H54 (cell line): ENCODE data around the gene A2M.
A peak's percentile ranks its signal among the peaks of the same experiment; 100 is the strongest.

Experiments
- DNase-seq: peaks from one replicate; pipeline ENCODE4 v3.0.0; 2011; ENCODE audit warnings: low spot score, mixed read lengths; ENCODE audit not compliant: insufficient read length
- FAIRE-seq: peaks from 3 replicates; lab custom pipeline; 2011; peaks lifted over from hg19 to GRCh38; lab: Jason Lieb, UNC
- POLR2A ChIP-seq: IDR thresholded peaks from 2 replicates; pipeline ENCODE4 v1.6.1; 2011; ENCODE audit warnings: low read depth, mild to moderate bottlenecking, low read length

A2M gene

DNA sequence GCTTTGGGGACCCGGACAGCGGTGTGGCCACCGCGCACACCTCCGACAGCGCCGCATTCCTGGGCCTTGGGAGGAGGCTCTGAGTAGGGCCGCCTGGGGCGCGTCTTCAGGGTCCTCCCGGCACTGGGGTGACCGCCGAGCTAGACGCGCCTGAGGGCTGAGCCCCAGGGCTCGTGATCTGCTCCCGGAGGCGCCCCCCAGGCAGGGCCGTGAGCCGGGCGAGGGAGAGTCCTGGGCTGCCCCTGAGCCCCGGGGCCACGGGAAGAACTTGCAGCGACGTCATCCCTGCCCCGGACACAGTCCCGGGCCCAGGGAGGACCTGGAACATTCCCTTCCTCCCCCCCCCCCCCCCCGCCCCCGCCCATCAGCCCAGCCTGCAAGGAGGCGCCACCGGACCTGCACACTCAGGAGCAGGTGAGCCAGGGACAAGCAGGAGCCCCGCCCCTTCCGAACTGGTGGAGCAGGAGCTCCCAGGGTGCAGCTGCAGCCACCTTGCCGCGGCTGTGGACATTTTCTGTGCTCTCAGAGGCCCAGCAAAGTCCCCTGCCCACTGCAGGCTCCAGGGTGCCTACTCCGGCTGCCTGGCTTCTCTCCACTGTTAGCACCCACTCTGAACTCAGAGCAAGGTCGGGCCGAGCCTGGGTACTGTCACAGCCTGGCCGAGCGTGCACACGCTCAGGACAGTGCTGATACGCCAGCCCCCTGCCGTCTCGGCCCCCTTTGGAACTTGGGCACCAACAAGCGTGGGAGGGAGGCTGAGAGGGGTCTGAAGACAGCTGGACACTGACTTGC lies 50.7 kb downstream of the A2M start:
- DNase-seq (no peak), FAIRE-seq (no peak)
- no peak for TF ChIP-seq POLR2A

DNA sequence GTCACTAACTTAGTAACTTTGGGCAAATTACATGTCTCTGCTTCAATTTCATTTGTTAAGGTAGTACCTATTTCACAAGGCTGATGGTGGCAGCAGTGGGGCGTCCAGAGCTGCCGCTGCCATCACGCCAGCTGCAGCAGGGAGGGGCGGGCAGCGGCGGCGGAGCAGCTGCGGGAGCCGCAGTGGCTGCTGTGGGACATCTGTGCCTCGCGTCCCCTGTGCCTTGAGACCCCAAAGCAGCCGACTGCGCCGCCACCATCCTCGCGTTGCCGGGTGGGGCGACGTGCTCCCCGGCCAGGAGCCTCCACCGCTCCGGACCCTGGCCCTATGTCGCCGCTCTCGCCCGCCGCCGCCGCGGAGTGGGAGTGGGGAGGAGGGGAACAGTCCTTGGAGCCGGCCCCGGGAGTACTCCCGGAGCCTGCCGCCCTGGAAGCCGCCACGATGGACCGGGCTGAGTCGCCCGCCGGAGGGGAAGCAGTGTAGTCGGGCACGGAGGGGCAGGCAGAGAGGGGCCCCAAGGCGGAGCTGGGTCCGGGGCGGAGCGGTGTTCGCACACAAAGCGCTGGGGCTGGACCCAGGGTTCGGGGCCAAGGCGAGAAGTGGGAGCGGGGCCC lies 51.4 kb downstream of the A2M start:
- no peak for FAIRE-seq
- no peak for TF ChIP-seq POLR2A
- DNase-seq, result no peak

GRCh38 chr12:9052610-9053009 lies 63.1 kb downstream of the A2M start:
- FAIRE-seq (no peak), DNase-seq (no peak)
- no peak for TF ChIP-seq POLR2A

DNA sequence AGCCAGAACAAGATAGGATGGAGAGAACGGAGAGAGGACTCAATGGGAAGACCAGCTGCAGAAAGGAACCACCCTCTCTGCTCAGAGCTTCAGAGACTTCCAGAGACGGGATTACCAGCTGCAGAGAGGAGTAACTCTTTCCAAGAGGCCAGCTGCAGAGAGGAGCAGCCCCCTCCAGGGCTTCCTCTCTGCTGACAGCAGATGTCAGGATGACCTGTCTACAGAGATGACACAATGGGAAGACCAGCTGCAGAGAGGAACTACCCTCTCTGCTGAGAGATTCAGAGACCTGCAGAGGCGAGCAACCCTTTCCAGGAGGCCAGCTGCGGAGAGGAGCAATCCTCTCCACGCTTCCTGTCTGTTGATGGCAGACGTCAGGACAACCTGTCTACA lies 64.6 kb downstream of the A2M start:
- DNase-seq (no peak), FAIRE-seq (no peak)

GRCh38 chr12:9050521-9051157 lies 65.1 kb downstream of the A2M start:
- DNase-seq (no peak), FAIRE-seq (no peak)
- no peak for TF ChIP-seq POLR2A

More for the DNA sequence above, 64.6 kb downstream of the A2M start:
- no peak for TF ChIP-seq POLR2A

GRCh38 chr12:9049520-9050133 lies 66.1 kb downstream of the A2M start:
- FAIRE-seq, result no peak
- no peak for TF ChIP-seq POLR2A
- DNase-seq, result peak; percentile 15

GRCh38 chr12:9048930-9049329 lies 66.8 kb downstream of the A2M start:
- FAIRE-seq (no peak), DNase-seq (no peak)
- no peak for TF ChIP-seq POLR2A

DNA sequence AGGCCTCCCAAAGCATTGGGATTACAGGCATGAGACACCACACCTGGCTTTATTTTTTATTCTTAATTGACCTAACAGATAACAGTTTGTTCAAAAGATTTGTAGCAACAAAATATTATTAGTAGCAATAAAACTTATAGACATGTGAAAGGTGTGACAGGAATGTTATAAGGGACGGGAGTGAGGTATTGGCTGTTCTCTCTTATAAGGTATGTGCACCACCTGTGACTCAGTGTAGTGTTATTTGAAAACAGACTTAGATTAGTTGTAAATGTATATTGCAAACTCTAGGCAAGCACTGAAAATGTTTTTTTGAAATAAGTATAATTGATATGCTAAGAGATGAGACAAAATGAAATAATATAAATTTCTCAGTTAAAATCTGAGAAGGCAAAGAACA lies 68.6 kb downstream of the A2M start:
- FAIRE-seq, result no peak
- TF ChIP-seq POLR2A, result no peak
- no peak for DNase-seq

DNA sequence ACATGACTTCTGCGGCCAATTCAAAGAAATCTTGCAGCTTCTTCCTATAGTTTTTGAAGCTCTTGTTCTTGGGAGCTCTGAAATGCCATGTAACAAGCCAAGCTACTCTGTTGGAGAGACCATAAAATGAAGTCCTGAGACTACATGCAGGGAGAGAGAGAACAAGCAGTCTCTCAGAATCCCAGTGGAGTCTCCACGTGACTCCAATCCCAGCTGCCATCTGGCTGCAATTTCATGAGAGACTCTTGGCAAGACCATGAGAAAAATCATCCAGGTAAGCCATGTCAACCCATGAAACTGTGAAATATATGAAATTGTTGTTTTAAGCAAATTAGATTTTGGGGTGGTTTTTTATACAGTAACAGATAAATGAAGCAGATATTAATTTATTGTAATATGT lies 72.0 kb downstream of the A2M start:
- FAIRE-seq (no peak), DNase-seq (no peak)
- no peak for TF ChIP-seq POLR2A

GRCh38 chr12:9041321-9041720 lies 74.4 kb downstream of the A2M start:
- FAIRE-seq, result no peak
- no peak for DNase-seq
- TF ChIP-seq POLR2A, result no peak

- DNase-seq (no peak), FAIRE-seq (no peak)
- TF ChIP-seq POLR2A, result no peak
Measured at GRCh38 chr12:9040484-9041186, 75.1 kb downstream of the A2M start.

GRCh38 chr12:9039397-9039977 lies 76.2 kb downstream of the A2M start:
- DNase-seq, result peak; percentile 19
- FAIRE-seq, result peak; percentile 90
- TF ChIP-seq POLR2A, result no peak

DNA sequence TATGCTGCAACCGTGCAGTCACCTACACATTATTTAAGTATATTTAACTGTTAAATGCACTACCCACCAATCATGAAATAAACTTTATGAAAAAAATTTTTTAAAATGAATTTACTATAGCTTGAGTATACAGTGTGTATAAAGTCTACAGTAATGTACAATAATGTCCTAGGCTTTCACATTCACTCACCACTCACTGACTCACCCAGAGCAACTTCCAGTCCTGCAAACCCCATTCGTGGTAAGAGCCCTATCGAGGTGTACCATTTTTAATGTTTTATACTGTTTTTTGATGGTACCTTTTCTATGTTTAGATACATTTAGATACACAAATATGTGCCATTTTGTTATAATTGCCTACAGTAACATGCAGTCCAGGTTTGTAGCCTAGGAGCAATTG lies 78.3 kb downstream of the A2M start:
- DNase-seq, result no peak
- no peak for FAIRE-seq
- TF ChIP-seq POLR2A, result no peak
